CD4-positive, alpha-beta T cell treated with Interleukin-17A for 4 hours (primary cell): ENCODE measurements around the gene TGFB2.

ENCODE experiments used
- DNase-seq: peaks from one replicate; pipeline ENCODE4 v3.0.0-alpha.2; 2020; ENCODE audit warnings: mixed read lengths

TGFB2 gene

DNA sequence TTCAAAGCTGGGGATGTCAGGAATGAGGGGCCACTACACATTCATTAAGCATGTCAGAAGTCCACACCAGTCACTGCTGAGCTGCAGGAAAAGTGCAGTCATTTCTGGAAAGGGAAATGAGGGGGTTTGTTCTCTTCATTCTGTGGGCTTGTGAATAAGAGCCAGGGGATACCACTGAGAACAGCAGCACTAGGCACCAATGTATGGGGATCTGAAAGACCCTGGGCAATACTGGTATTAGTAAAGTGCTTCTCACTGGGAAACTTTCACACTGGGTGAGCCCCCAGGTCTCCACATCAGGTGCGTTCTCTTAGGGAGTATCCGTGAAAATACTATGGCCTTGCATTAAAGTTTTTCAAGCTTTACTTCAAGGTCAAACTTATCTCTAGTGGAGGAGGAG lies 49.9 kb downstream of the TGFB2 start:
- no peak for DNase-seq

DNA sequence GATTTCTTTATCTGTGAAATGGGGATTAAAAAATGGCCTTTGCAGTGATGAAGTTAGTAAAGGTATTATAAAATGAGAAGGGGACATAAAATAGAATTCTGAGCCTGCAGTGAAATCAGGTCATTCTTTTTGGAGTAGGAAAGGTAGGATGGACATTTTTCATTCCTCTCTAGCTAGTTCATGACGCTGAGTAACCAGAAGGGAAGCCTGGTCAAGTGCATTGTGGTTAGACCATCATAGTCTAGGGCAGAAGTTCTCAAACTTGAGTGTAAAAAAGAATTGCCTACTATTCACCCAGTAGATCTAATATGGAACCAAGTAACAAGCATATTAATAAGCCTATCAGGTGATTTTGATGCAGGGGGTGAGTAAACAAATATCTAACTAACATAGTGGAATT lies 50.8 kb downstream of the TGFB2 start:
- DNase-seq = no peak

DNA sequence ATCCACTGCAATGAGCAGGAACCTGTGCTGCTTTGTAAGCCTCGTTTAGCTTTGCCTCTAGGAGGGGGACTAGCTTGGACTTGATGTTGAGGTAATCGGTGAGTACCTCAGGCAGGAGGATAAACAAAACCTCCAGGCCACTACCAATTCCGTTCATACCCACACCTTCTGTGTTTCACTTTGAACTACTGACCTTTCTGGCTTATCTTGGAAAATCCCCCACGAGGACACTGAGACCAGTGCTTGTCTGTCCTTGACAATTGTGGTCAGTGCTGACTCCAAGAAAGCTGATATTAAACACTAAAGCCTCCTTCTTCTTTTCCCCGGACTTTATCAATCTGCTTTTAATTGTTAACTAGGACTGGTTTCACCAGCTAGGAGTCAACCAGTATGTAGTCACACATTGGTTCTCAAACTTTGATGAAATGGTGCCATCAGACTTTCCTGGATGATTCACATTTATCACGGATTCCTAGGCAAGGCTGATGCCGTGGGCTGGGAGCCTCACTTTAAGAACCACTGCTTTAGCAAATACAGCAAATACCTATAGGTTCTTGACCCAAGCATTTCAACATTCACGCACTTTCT lies 52.7 kb downstream of the TGFB2 start:
- no peak for DNase-seq

DNA sequence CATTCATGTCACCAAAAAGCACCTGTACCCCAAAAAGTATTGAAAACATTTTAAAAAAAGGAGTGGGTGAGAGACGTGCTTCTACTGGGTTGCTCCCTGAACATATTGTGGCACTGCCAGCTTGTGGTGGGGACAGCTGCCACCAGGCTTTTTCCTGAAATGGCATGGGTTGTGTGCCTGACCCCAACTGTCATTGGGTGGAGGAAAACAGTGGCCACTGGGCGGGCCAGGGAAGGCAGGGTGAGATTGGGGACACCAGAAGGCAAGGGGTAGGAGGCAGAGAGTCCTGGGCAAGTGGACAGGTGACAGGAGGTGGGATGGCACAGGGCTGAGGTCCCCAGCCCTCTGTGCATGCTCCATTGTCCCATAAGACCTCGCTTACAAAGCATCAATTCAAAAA lies 55.5 kb downstream of the TGFB2 start:
- no peak for DNase-seq

DNA sequence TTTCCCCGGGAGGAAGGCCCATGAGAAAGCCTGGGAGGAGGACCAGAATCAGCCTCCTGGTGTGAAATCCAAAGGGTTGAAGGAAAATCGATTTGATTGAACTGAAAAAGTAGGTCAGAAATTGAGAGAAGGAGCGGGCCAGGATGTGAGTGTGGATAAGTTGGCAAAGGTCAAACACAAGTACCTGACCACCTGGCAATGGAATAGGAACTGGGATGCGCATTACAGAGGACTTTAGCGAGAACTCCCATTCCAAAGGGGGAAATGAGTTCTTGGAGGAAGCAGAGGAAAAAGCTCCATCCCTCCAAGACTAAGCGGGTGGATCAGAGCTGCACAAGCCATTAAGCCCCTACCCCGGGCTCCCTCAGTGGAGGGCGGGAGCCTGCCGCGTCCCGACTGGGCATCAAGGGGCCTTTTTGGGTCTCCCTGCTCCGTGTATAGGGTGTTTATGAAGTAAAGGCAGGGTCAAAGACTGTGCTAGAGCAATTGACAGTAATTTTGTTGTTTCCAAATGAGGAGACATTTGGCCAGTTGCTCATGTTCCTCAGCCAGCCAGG lies 56.4 kb downstream of the TGFB2 start:
- DNase-seq = no peak

DNA sequence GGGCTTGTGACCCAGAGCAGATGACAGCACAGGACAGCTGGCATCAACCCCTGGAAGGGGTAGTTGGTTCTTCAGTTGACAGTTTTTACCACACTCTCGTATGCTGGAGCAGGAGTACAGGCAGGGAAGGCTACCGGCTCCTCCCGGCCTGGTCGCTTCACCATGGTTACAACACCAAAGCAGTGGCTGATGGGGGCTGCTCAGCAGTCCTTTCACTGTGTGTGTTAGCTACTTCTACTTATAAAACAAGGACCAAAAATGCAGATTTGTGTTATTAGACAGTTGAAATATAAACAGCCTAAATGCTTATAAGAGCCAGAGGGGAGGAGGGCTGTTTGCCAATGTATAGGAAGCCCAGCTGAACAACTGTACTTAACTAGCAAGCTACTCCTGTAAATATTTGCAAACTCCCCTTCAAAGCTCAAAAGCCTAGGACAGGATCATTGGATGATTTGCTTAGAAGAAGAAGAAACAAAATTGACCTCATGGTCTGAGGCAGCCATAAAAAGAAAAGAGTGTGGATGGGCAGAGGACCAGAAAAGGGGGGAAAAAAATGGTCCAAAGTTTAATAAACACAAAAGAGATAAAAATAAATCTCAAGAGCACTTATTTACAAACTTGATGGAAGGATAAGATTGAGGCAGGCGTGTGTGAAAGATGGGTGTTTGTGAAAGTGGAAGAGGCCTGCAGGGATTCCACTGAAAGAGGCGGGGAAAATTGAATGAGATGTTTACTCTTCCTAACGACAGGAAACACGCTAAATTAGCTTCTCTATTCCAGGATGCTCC lies 57.1 kb downstream of the TGFB2 start:
- DNase-seq = no peak

- DNase-seq = no peak
These were observed 57.6 kb downstream of the TGFB2 start for GRCh38 chr1:218402786-218403120.

DNA sequence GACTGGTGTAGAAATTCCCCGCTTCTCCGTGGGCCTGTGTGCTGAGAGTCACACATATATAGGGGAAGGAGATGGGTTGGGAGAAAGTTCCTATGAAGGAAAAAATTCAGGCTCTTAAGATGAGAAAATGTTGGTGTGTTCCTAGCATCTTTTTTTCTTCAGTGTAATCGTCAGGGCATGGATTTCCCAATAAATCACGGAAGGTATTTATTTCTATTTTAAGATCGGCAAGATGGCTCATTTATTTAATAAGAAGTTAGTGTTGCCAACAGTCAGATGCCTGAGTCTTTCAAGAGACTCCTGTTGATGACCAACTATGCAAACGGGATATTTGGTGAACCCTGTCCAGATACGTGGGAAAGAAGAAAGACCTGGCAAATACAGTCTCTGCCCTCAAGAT lies 58.2 kb downstream of the TGFB2 start:
- DNase-seq = no peak

DNA sequence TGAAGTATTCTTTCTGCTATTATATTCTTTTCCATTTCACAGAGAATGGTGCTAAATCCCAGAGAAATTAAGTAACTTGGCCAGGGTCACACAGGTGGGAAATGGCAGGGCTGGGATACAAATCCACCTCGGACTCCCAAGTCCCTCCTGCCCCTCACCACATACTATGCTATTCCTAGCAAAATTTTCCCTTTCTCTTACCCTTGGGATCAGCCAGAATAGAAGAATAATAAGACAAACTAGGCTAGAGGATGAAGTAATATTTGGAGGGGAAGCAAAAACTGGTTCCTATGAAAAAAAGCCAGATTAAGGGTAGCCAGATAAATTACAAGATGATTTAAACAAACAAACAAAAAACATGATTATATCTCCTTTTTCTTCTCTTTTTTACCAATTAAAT lies 62.5 kb downstream of the TGFB2 start:
- DNase-seq = no peak

DNA sequence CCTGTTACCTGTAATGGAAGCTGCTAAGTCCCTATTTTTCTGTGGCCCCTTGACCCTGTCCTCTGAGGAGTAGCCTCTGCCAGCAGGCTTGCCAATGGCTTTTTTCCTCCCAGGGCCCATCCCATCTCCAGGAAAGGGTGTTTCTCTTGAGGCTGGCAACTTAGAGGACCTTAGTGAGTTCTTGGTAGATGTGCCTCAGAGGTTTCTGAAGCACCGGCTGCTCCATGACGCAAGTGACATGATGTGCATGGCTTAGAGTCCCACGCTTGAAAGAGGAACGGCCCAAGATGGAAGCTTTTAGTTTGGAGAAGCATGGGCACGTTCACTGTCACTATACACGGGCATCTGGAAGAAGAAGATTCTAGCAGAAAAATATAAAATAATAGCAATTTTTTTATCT lies 63.0 kb downstream of the TGFB2 start:
- DNase-seq = no peak

DNA sequence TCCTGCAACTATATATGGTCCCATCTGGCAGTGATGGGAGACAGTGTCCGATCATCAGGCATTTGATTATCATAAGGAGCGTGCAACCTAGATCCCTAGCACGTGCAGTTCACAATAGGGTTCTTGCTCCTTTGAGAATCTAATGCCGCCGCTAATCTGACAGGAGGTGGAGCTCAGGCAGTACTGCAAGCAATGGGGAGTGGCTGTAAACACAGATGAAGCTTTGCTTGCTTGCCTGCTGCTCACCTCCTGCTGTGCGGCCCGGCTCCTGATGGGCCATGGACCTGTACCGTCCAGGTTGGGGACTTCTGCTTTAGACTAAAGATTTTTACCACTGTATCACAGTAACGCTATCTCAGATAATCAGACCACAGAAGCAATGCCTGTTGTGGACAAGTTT lies 63.8 kb downstream of the TGFB2 start:
- DNase-seq = no peak

DNA sequence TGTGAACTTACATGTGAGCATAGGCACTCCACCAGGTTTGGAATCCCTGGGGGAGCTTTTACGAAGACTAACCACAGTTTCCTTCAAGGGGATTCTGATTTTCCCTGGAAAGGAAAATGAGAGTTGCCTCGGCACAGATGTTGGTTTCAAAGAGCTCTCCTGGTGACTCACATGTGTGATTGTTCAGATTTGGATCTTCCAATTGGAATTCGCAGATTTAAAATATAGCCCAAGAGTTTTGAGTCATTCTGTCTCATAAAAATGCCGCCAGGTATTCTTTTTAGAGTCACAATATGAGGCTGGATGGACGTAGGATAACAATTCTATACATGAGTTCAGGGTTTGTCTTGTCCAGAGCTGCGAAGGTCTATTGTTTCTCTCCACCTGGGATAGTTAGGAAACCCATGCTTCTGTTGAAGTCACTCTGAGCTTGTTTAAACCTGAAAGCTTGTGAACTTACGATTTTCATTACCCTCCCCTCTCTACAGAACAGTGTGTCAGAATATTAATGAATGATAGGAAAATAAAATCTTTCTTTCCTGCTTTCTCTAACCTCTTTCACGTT lies 64.9 kb downstream of the TGFB2 start:
- no peak for DNase-seq

DNA sequence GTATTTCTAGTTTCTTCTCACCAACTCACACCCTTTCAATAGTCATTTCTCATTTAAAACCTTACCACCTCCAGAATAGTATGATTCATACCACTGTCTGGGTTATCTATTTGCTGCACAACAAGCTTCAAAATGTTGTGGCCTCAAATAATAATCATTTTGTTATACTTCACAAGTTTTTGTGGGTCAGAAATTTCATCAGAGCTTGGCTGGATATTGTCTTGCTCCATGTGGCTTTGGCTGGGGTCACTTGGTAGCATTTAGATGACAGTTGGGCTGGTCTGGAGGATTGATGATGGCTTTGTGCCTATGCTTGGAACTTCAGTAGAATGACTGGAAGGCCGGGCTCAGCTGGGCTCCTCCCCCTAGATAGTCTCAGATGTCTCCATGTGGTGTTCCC lies 66.0 kb downstream of the TGFB2 start:
- DNase-seq = no peak

GRCh38 chr1:218412171-218412570 lies 67.0 kb downstream of the TGFB2 start:
- no peak for DNase-seq

GRCh38 chr1:218413179-218413578 lies 68.0 kb downstream of the TGFB2 start:
- no peak for DNase-seq

GRCh38 chr1:218414060-218414728 lies 69.1 kb downstream of the TGFB2 start:
- no peak for DNase-seq

- DNase-seq = no peak
These were observed 70.6 kb downstream of the TGFB2 start for GRCh38 chr1:218415726-218416125.

- DNase-seq = no peak
These were observed 76.4 kb downstream of the TGFB2 start for GRCh38 chr1:218421531-218421930.

- DNase-seq = no peak
These were observed 79.4 kb downstream of the TGFB2 start for GRCh38 chr1:218424502-218424901.

DNA sequence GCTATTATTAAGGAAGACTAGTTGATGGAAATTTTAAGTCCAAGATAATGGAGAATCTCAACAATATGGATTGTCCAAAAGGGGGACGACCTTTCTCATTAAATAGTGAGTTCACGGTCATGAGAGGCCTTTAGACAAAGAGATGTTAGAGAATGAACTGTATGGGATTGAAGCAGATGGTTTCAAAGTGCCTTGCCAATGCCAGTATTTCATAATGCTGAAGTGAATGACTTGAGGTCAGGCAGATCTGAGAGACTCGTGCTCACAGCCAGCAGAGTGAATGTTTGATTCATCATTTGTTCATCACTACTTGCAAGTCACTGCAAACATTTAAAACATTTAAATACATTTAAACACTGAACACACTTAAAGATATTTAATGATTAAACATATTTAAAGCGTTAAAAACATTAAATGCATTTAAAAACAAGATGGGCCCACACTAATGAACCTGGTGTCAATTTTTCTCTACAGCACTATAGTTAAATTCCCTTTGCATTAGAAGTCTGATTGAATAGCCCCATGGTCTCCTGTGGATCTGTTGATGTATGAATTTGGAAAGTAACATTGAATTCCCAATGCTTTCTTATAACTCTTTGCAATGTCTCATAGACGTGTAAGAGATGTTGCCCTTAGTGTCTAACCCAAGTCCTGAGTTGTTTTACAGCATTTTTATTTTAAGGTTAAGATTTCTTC lies 80.7 kb downstream of the TGFB2 start:
- no peak for DNase-seq

GRCh38 chr1:218426343-218426657 lies 81.2 kb downstream of the TGFB2 start:
- no peak for DNase-seq

GRCh38 chr1:218429301-218429700 lies 84.2 kb downstream of the TGFB2 start:
- no peak for DNase-seq

GRCh38 chr1:218430346-218430745 lies 85.2 kb downstream of the TGFB2 start:
- DNase-seq = no peak
